Activated CD4-positive, CD25-positive, alpha-beta regulatory T cell treated with anti-CD3 and anti-CD28 coated beads, Interleukin-2, amount 50 U/mL, for 16 hours (primary cell): ENCODE results near the gene MGAT1.
"Not testable (repeated sequence)": the region's sequence is repeated elsewhere in the genome, so short reads cannot be mapped to it uniquely, and the experiment has no call there.

ENCODE experiments used
- DNase-seq: peaks from one replicate; pipeline ENCODE4 v3.0.0-alpha.2; 2020; ENCODE audit warnings: low read depth, low spot score

The MGAT1 gene

GRCh38 chr5:180802325-180803180 is at the start of gene MGAT1:
Gene MGAT1, minus strand, starts transcription at chr5:180802806. Its CDS starts 9,835 bp downstream, at chr5:180792971.
- DNase-seq, result peak; percentile 57

GRCh38 chr5:180850434-180851078 is 48.0 kb upstream of the MGAT1 start:
- DNase-seq, result no peak

- no peak for DNase-seq
These were observed 47.2 kb upstream of the MGAT1 start for GRCh38 chr5:180849827-180850226.

- DNase-seq, result no peak
These were observed 46.3 kb upstream of the MGAT1 start for GRCh38 chr5:180848878-180849277.

GRCh38 chr5:180848265-180848664 is 45.7 kb upstream of the MGAT1 start:
- DNase-seq, result no peak

GRCh38 chr5:180847026-180847425 is 44.4 kb upstream of the MGAT1 start:
- DNase-seq, result no peak

GRCh38 chr5:180844858-180845257 is 42.3 kb upstream of the MGAT1 start:
- DNase-seq, result no peak

- DNase-seq, result no peak
These were observed 41.8 kb upstream of the MGAT1 start for GRCh38 chr5:180844432-180844831.

- no peak for DNase-seq
These were observed 37.3 kb upstream of the MGAT1 start for GRCh38 chr5:180839935-180840334.

- DNase-seq, result no peak
These were observed 36.6 kb upstream of the MGAT1 start for GRCh38 chr5:180839227-180839626.

GRCh38 chr5:180837478-180837877 is 34.9 kb upstream of the MGAT1 start:
- DNase-seq, result no peak

- DNase-seq, result no peak
These were observed 30.0 kb upstream of the MGAT1 start for GRCh38 chr5:180832638-180833068.

- DNase-seq, result peak; percentile 51
These were observed 28.8 kb upstream of the MGAT1 start for GRCh38 chr5:180831139-180832093.

- peak; percentile 48 for DNase-seq
These were observed 27.9 kb upstream of the MGAT1 start for GRCh38 chr5:180830253-180831138.

- no peak for DNase-seq
These were observed 27.1 kb upstream of the MGAT1 start for GRCh38 chr5:180829726-180830125.

GRCh38 chr5:180828756-180829531 is 26.3 kb upstream of the MGAT1 start:
- DNase-seq, result not testable (repeated sequence)

GRCh38 chr5:180827374-180827773 is 24.8 kb upstream of the MGAT1 start:
- DNase-seq, result not testable (repeated sequence)

GRCh38 chr5:180825768-180826525 is 23.3 kb upstream of the MGAT1 start:
- no peak for DNase-seq
